HG03378 (cell line): ENCODE data around the gene GPC6.

Source experiments
- ATAC-seq: cut with Tn5 transposase; IDR thresholded peaks from one replicate; pipeline ENCODE4 v1.9.1; 2021; ENCODE audit warnings: mild to moderate bottlenecking, moderate library complexity; ENCODE audit not compliant: unreplicated experiment

GPC6 gene

DNA sequence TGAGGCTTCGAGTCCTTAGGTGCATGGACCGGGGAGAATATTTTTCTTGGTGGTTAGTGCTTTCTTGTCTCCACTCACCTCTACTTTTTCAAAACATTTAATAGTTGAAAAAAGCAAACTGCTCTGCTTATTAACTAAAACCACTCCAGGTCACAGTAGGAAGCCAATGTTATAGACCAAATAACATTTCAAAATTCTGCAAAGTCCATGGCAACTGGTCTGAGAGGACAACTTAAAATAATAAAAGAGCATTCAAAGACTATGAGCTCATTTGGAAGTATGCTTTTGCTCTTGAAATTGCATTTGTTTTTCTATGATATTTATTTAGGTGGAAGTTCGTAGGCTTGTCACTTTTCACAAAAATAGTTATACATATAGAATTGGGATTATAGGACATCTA is 769.9 kb downstream of the GPC6 start:
- no peak for ATAC-seq

DNA sequence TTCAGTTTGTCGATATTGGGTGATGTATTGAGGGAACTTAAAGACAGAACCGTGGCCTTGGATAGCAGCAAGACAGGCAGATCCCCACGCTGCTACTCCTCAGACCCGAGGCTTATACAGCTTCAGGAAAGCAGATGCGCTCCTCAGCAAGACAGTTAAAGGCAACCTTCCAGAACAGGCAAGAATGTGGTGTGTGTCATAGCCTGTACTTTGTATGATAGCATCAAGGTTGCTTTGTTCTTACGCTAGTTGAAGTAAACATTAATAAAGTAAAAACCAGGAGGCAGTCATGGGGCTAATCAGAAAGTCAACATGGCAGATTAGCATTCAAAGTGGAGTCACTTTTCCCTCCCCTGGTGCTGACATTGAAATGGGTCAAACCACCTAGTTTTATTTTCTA is 779.7 kb downstream of the GPC6 start:
- no peak for ATAC-seq

DNA sequence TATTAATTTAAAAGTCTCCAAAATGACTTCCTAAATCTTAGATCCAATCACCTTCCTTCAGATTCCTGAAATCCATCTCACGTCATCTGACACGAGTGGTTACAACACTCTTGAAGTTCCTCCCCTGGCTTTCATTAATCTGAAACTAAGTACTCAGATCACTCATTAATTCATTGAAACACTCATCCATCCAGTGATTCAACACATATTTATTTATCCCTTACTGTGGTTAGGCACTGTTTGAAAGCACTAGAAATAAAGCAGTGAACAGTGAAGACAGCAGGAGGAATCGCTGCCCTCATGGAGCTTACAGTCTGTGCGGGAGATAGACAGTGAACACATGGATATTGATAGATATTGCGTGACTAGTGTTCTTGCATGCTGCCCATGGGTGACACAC is 780.5 kb downstream of the GPC6 start:
- ATAC-seq = no peak

DNA sequence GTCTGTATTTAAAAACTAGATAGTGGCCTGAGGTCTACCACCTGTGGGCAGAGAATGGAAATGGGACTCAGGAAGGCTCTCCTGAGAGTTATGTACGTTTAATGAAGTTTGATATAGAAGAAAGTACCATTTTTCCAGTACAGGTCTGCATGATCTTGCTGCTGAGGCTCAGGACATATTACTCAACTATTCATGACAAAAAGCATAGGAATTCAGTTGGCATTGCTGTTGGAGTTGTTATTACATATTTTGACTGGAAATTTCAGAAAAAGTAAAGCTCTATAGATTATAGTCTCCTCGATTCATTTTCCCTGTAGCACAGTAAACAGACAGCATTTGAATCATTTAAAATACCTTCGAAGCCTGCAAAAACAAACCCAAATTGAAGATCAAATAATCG is 783.1 kb downstream of the GPC6 start:
- no peak for ATAC-seq

DNA sequence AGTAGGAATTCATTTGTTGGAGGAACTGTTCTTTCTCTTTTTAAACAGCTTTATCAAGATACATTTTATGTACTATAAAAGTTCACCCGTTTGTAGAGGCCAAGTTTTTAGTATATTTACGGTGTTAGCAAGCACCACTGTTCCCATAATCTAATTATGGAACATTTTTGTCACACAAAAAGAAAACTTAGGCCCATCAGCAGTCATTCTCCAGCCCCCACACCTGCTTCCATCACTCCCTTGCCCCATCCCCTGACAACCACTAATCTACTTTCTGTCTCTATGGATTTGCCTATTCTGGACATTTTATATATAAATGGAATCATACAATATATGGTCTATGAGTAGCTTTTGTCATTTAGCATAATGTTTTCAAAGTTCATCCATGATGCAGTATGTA is 787.9 kb downstream of the GPC6 start:
- no peak for ATAC-seq

DNA sequence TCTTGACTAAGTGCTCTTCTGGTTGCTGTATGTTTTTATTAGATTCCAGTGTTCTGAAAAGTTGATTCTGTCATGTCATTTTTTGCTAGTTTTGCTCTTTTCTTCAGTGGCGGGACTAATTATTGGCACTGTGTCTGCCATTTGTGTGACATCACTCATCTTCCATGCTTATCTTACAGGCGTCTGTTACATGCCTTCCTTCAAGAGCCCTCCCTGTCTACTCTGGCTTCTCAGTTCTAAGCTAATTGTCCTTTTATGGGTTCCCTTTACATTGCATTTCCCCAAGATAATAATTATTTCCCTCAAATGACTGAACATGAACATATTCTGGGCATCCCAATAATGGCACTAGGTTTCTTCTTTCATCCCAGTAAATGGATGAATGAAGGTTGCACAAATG is 793.8 kb downstream of the GPC6 start:
- no peak for ATAC-seq

DNA sequence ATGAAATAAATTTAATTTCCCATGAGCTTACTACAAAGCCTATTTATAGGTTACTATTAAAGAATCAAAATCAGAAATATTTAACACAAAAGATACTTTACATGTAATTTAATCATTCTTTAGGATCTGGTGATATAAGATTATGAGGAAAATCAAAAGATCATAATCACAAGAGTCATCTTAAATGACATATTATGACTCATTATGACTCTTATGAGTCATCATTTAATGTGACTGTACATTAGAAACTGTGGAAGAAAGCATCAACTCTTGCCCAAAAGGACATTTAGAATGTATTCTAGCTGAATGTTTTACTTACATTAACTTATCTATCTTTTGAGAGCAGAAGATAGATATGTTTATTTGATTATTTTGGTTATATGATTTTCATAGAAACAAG is 794.2 kb downstream of the GPC6 start:
- no peak for ATAC-seq

DNA sequence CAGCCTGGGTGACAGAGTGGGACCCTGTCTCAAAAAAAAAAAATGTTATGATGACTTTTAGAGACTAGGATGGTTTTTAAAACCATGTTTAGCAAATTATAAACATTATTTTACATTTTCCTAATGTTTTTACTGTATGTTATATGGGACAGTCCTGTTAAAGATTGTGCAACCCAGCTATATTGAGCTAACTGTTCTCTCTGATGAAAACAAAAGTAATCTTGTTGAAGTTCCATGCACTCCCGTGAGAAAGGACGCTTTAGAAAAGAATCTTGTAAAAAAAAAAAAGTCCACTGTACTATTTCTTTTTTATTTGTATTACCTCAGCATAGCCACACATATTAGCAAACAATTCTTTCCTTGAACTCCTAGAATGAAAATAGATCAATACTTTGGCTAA is 801.6 kb downstream of the GPC6 start:
- no peak for ATAC-seq

DNA sequence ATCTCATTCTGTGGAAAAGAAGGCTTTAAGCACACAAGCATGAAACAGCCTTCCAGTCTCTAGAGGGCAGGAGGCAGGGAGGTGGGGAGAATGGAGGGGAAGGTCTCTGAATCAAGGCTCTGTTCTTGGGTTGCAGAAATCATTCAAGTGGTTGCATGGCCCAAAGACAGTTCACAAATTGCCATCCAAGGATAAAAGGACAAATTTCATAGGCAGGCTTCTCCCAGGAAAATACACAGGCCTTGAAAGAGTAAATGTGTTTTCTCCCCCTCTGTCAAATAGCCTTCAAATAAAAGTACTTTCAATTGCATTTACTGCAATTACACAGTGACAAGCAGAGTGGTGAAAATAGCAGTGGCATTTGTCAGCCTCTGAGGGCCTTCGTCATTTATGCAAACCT is 802.0 kb downstream of the GPC6 start:
- no peak for ATAC-seq

DNA sequence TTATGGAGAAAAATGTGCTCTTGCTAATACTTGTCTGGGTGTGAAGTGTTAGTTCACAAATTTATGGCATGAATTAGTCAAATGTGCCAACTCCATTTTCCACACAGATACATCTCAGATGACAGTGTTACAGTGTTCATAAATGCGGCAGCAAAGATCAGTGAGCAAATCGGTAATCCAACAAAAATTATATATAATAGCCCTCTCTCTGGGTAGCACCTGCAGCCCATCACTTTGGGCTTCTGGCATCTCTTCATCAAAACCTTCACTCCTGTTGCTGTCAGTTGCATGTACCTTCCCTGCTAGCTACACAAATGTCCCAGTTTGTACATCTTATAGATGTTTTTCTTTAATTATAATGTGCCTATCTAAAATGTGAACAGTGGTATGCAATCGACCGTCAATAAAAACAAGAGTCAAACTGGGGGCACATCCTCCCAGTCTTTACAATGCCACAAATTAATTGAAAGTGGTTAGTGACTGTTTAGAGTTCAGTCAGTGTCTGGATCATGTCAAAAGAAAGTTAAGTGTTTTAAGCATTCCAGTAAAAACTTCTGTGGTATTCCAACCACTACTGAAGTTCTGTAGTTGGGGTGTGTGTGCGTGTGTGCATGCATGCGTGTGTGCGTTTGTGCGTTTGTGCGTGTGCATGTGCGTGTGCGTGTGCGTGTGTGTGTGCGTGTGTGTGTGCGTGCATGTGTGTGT is 804.0 kb downstream of the GPC6 start:
- no peak for ATAC-seq

DNA sequence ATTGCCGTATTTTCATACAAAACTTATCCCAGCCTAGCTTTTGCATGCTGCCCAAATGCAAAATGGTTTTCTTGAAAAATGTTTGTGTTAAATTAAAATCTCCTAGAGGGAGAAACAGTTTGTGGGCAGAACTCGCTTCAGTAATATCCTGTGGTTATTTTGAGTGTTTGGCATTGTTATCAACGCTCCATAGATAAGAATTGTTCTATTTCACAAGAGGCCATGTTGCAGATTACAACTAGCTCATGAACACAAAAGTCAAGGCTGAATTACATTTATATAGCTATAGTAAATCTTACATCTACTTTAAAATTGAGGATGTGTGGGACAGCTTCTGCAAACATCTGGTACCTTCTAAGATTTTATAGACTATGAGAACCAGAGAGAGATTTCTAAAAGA is 805.0 kb downstream of the GPC6 start:
- ATAC-seq = no peak

DNA sequence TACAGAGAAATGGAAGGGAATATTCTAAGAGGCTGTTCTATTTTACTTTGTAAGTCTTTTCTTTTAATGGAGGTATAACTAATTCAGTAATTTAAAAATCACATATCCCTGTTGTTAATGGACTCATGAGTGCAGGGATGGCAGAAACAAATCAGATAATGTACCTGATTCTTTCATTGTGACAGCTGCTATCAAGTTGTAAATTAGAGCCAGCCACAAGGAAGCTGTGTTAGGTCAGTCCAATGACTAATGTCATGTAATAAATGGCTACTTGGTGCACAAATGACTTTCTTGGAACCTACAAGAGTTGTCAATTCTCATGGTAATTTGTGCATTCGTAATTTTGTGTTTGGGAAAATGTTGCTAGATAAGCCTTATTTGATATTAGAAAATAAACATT is 806.5 kb downstream of the GPC6 start:
- no peak for ATAC-seq

DNA sequence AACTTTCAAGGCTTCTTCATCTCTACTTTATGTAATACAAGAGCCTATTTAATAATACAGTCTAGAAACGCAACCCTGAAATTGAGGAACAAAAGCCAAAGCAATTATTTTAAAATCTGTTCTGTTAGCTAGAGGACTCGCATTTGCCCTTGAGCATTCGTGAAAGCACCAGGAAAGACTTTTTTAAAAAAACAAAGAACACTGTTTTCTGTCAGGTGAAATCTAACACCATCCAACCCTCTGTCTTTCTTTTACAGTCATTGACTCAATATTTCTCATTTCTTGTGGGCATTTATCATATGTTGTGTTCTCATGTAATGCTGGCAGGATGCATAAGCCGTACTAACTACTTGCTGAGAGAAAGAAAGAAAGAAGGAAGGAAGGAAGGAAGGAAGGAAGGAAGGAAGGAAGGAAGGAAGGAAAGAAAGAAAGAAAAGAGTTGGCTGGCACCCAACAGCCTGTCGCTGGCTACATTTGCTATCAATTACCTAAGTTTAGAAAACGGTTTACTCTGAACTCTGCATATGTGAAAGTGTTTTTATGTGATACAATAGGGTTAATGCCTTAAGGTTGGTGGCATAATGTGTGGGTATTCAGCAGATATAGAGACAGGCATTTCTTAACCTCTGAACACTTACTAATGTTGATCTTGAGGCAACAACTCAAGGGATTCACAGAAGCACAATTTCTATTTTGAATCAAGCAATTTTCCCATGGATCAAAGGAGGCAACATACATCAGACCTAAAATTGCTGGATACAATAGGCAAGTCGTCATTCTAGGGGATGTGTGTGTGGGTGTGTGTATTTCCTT is 807.4 kb downstream of the GPC6 start:
- no peak for ATAC-seq

DNA sequence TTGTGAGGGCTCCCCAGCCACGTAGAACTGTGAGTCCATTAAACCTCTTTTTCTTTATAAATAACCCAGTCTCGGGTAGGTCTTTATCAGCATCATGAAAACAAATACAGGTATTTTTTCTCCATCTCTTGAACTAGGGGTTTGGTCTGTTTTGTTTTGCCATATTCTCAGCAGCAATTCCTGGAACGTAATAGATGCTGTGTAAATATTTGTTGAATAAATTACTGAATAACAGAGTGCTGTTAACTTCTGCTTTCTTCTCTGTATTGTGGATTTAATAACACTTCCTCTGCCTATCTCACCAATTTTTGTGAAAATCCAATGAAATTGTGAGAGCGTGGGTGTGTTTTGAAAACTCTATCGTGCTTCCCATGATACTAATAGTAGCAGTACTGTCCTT is 823.4 kb downstream of the GPC6 start:
- no peak for ATAC-seq

DNA sequence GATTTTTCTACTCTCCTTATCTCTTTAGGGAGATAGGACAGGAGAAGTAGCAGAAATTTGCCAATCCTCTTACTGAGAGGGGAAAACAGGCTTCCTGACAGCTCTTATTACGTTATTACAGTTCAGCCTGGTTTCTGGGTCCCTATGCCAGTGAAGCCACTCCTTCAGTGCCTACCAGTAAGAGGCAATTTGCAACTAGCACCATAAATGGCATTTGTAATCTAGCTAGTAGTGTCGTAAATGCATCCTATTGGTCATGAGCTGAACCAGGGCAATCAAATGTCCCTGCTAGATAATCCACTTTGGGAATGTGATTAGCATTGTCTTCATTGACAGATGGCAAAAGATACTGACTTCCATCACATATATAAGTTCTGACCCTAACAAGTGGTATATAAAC is 824.1 kb downstream of the GPC6 start:
- no peak for ATAC-seq

DNA sequence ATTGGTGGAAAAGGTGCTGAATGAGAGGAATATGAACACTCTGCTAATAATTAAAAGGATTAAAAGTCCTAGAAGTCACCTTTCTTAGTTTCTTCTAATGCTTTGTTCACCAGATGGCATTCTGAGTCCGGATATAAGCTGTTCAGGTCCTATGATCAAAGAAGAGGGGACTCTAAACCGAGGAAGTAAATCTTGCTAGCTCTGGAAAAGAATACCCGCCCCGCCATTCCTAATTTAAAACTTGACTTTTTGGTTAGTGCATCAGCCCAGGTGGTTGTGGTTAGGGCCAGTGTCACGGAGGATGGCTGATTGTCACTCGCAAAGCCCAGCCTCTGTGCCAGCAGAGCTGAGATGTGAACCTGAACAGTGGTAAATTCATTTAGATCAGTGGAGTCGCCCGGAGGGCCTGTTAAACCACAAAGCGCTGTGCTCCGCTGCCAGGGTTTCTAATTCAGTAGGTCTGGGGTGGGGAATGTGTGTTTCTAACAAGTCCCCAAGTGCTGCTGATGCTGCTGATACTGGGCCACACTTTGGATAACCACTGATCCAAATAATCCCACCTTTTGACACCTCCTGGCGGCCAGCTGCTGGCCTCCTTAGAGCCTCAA is 827.5 kb downstream of the GPC6 start:
- ATAC-seq = no peak

DNA sequence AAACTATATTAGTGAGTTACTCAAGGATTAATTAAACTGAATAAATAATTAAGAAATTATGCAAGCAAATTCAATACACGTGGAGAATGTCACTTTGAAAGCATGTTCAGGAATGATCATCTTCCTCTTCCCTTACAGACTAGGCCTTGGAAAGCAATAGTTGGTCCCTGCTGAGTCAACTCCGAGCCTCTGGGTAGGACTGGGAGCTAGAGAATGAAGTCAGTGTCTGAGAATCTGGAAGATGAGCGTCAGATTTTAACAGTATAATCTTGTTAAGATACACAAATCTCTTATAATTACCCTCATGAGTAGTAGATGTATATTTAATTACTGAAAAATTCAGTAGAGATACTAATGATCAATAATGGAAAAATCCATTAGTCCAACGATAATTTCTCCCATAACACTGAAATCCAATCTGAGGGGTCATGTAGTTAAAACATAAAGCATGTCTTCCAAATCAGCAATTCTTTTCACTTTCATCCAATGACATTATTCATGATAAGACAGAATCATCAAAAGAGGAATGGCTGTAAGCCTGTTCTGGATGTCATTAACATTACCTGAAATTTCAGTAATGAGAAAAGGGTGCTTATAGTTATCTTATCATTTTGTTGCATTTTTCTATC is 829.9 kb downstream of the GPC6 start:
- no peak for ATAC-seq

DNA sequence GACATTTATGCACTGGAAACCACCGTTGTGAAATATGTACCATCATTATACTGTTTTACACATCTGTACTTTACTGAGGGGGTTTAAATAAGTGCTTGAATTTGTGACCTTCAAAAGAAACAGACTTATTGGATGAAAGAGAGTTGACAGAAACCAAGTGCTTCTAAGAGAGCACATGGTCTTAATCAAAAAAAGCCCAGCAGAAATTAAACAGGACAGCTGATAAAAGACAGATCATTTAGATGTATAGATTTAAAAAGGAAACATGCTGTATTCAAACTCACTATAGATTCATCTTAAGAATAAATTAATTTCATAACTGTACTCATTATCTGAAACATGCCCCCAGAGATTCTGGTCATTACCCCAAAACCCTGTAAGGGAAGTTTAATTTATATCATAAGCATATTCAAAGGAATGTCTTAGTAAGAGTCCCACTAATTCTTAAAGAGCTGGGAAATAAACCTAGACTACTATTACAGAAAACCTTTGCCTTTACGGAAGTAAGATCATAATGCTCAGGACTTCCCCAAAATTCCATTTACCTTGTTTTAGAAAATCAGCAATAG is 831.1 kb downstream of the GPC6 start:
- ATAC-seq = no peak

DNA sequence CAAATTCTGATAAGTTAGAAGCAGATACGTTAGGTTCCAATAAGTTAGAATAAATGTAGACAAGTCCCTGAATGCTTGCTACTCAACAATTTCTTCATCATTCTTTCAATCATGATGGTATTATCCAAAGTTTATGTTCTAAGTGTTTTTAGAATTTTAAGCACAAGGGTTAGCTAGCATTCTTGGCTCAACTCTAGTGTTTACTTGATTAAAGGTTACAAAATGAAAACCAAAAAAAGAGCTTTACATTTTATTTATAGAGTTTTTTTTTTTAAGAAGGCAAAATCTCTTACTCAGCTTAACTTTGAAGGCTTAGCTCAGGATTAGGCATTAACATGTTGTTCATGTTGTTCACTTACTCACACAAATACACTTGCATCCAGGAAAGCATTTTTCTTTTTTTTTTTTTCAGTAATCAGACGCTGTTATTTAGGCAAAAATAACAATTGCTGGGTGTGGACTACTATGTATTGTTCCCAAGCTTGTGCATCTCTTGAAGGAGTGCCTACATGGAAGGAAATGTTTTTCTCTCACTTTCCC is 832.3 kb downstream of the GPC6 start:
- no peak for ATAC-seq

DNA sequence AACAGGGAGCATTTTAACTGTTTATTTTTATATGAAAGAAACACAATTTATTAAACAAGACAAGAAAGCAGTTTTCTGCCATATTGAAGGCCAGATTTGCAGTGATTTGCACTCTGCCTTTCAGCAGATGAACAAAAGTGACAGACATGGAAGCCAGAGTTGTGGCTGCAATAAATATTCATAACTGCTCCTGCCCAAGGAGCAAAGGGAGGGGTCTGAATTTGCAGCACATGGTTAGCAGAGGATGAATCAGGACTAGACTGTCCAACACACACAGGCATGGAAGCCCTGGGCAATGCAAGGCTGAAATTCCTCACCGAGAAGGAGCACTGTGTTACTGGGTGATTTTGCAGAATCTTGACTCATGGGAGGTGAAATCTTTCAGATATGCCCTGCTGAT is 834.7 kb downstream of the GPC6 start:
- ATAC-seq = no peak

DNA sequence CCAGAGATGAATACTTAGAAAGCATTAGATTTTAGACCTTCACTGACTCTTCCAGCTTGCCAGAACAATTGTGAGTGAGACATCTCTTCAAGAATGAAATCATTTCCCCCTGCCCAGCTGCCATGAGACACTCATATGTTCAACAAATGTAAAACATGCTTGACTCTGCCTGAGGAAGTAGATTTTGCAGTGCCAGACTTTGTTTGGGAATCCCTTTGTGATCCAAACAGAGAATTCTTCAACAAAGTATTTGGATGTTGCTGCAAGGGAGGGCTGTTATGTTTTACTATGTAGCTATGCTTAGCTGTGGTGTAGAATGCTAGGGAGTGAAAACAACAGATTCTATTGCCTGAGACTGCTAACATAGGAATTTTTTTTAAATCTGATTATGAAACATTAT is 836.5 kb downstream of the GPC6 start:
- ATAC-seq = no peak
